H1 (cell line): ENCODE results near the gene TNS3. TPM values are rescaled to one million over a fixed set of nuclear protein-coding genes. Genes with fewer than 3 reads are reported as not detected.

Experiments used
- CTCF ChIA-PET: fragments of 300-600 bp; sonication (Branson Sonifier 250); formaldehyde crosslinking; loops from one replicate; lab custom pipeline; 2021; ENCODE audit not compliant: partially characterized antibody; lab: Charles Lee
- POLR2A ChIA-PET: fragments of 300-600 bp; sonication (Branson Sonifier 250); formaldehyde crosslinking; loops from one replicate; lab custom pipeline; 2021; ENCODE audit warnings: inconsistent platforms; ENCODE audit not compliant: partially characterized antibody; lab: Charles Lee
- DNase-seq, 2 experiments: peaks; one replicate each; pipeline versions ENCODE4 v3.0.0 to v3.0.0-alpha.2; 2010 to 2022; ENCODE audit warnings: low spot score in 2 of 2, low read depth in 1 of 2, mixed read lengths in 1 of 2
- FAIRE-seq: peaks from 2 replicates; lab custom pipeline; 2011; peaks lifted over from hg19 to GRCh38; lab: Jason Lieb, UNC
- H2AFZ ChIP-seq: 2 replicates; pipeline ENCODE4 v1.8.1; 2012; ENCODE audit warnings: low read length, inconsistent platforms
- H2AK5ac ChIP-seq: 2 replicates; pipeline ENCODE4 v1.6.1; 2013; ENCODE audit warnings: low read depth, low read length
- H2BK120ac ChIP-seq: replicated peaks from 2 replicates; pipeline ENCODE3; 2013; ENCODE audit warnings: low read depth, low read length, inconsistent platforms
- H2BK12ac ChIP-seq: 2 replicates; pipeline ENCODE4 v1.6.1; 2013; ENCODE audit warnings: low read depth, low read length
- H2BK15ac ChIP-seq: 2 replicates; pipeline ENCODE4 v1.6.1; 2013; ENCODE audit warnings: low read length
- H2BK20ac ChIP-seq: 2 replicates; pipeline ENCODE4 v1.6.1; 2013; ENCODE audit warnings: low read length
- H2BK5ac ChIP-seq: 2 replicates; pipeline ENCODE4 v1.6.1; 2013; ENCODE audit warnings: low read depth, low read length
- H3K14ac ChIP-seq: 2 replicates; pipeline ENCODE4 v1.6.1; 2013; ENCODE audit warnings: inconsistent platforms; ENCODE audit not compliant: insufficient read length
- H3K18ac ChIP-seq: 2 replicates; pipeline ENCODE4 v1.6.1; 2013; ENCODE audit warnings: low read length; ENCODE audit errors: extremely low read depth
- H3K23ac ChIP-seq: 2 replicates; pipeline ENCODE4 v1.6.1; 2013; ENCODE audit warnings: inconsistent platforms; ENCODE audit not compliant: insufficient read length
- H3K23me2 ChIP-seq: 2 replicates; pipeline ENCODE4 v1.6.1; 2013; ENCODE audit warnings: low read depth, low read length
- H3K27ac ChIP-seq: 2 replicates; pipeline ENCODE4 v1.6.1; 2011; ENCODE audit warnings: low read depth, low read length, inconsistent platforms
- H3K27me3 ChIP-seq, 4 experiments: replicated peaks in 1 of 4; 1 replicate in 1 of 4; 2 replicates in 3 of 4; pipeline versions ENCODE4 v1.6.1 to v1.8.1; 2011 to 2013; ENCODE audit warnings: low read length in 3 of 4, mild to moderate bottlenecking in 3 of 4, inconsistent platforms in 2 of 4, mixed read lengths in 2 of 4, moderate library complexity in 1 of 4; ENCODE audit not compliant: control insufficient read depth in 3 of 4, insufficient read depth in 3 of 4; ENCODE audit errors: extremely low read depth in 1 of 4
- H3K36me3 ChIP-seq, 4 experiments: 2 replicates each; pipeline versions ENCODE4 v1.6.1 to v1.8.1; 2011 to 2013; ENCODE audit warnings: mild to moderate bottlenecking in 4 of 4, low read length in 3 of 4, moderate library complexity in 2 of 4, control low read depth in 1 of 4, inconsistent platforms in 1 of 4; ENCODE audit not compliant: insufficient read depth in 4 of 4, control insufficient read depth in 2 of 4
- H3K4ac ChIP-seq: replicated peaks from 2 replicates; pipeline ENCODE3; 2013; ENCODE audit warnings: low read length, low read depth, mixed read lengths, inconsistent platforms; ENCODE audit not compliant: insufficient read length
- H3K4me1 ChIP-seq, 4 experiments: replicated peaks in 1 of 4; 1 replicate in 1 of 4; 2 replicates in 3 of 4; pipeline versions ENCODE4 v1.6.1 to v1.8.1; 2011 to 2013; ENCODE audit warnings: low read length in 3 of 4, inconsistent platforms in 2 of 4, mixed read lengths in 1 of 4; ENCODE audit not compliant: insufficient read depth in 4 of 4, control insufficient read depth in 3 of 4
- H3K4me2 ChIP-seq, 2 experiments: 2 replicates each; pipeline versions ENCODE4 v1.6.1 to v1.8.1; 2011 to 2013; ENCODE audit warnings: low read depth in 2 of 2, low read length in 2 of 2, control low read depth in 1 of 2, inconsistent platforms in 1 of 2, mild to moderate bottlenecking in 1 of 2; ENCODE audit not compliant: insufficient read depth in 1 of 2
- H3K4me3 ChIP-seq, 4 experiments: fragments of 200-600, 300-600 bp in 1 of 4; sonication (generic), shearing (Covaris generic), sonication (Bioruptor Twin) in 1 of 4; 2 replicates each; pipeline versions ENCODE4 v1.5.1 to v1.8.1; 2011 to 2016; ENCODE audit warnings: low read length in 4 of 4, low read depth in 3 of 4, control low read depth in 2 of 4, inconsistent platforms in 2 of 4, mild to moderate bottlenecking in 2 of 4, mixed read lengths in 1 of 4, moderate library complexity in 1 of 4; ENCODE audit not compliant: insufficient read depth in 2 of 4; ENCODE audit errors: extremely low read depth in 1 of 4
- H3K56ac ChIP-seq: replicated peaks from 2 replicates; pipeline ENCODE3; 2013; ENCODE audit warnings: low read depth, mild to moderate bottlenecking, mixed read lengths, low read length, inconsistent platforms; ENCODE audit not compliant: insufficient read length
- H3K79me1 ChIP-seq: 2 replicates; pipeline ENCODE4 v1.6.1; 2013; ENCODE audit warnings: low read depth, low read length, control low read depth
- H3K79me2 ChIP-seq, 2 experiments: 2 replicates each; pipeline versions ENCODE4 v1.6.1 to v1.8.1; 2012 to 2013; ENCODE audit warnings: low read length in 2 of 2, mild to moderate bottlenecking in 2 of 2, inconsistent platforms in 1 of 2; ENCODE audit not compliant: insufficient read depth in 2 of 2, control insufficient read depth in 1 of 2
- H3K9ac ChIP-seq, 4 experiments: replicated peaks in 1 of 4; 1 replicate in 1 of 4; 2 replicates in 3 of 4; pipeline versions ENCODE4 v1.6.1 to v1.8.1; 2011 to 2013; ENCODE audit warnings: low read depth in 3 of 4, low read length in 3 of 4, control low read depth in 2 of 4, mild to moderate bottlenecking in 2 of 4, moderate library complexity in 2 of 4, inconsistent platforms in 1 of 4; ENCODE audit errors: extremely low read depth in 1 of 4
- H3K9me3 ChIP-seq, 2 experiments: 2 replicates each; pipeline versions ENCODE4 v1.6.1 to v1.8.1; 2012 to 2013; ENCODE audit warnings: mild to moderate bottlenecking in 2 of 2, moderate library complexity in 2 of 2, control low read depth in 1 of 2, inconsistent platforms in 1 of 2, low read depth in 1 of 2, low read length in 1 of 2, mixed read lengths in 1 of 2; ENCODE audit not compliant: insufficient read depth in 2 of 2
- H4K20me1 ChIP-seq, 2 experiments: replicated peaks in 1 of 2; 2 replicates each; pipeline versions ENCODE3 to v1.8.1; 2011 to 2013; ENCODE audit warnings: inconsistent platforms in 2 of 2, low read length in 2 of 2, mild to moderate bottlenecking in 1 of 2; ENCODE audit not compliant: insufficient read depth in 2 of 2, control insufficient read depth in 1 of 2
- H4K5ac ChIP-seq: 2 replicates; pipeline ENCODE4 v1.6.1; 2013; ENCODE audit warnings: low read length, low read depth, mixed read lengths, inconsistent platforms; ENCODE audit not compliant: insufficient read length
- H4K8ac ChIP-seq: 2 replicates; pipeline ENCODE4 v1.8.0; 2013; ENCODE audit warnings: mild to moderate bottlenecking, moderate library complexity, low read length, inconsistent platforms; ENCODE audit not compliant: insufficient read depth; ENCODE audit errors: extremely low read depth
- H4K91ac ChIP-seq: replicated peaks from 2 replicates; pipeline ENCODE3; 2013; ENCODE audit warnings: low read length, mixed read lengths, inconsistent platforms; ENCODE audit not compliant: insufficient read length
- ATF2 ChIP-seq: IDR thresholded peaks from 2 replicates; pipeline ENCODE4 v1.6.1; 2012; ENCODE audit warnings: low read length, inconsistent platforms
- BACH1 ChIP-seq: IDR thresholded peaks from 2 replicates; pipeline ENCODE4 v1.6.1; 2012; ENCODE audit warnings: low read length, improper control_type of control experiment
- CREB1 ChIP-seq: IDR thresholded peaks from 2 replicates; pipeline ENCODE4 v1.6.1; 2012; ENCODE audit warnings: inconsistent platforms
- NRF1 ChIP-seq: IDR thresholded peaks from 2 replicates; pipeline ENCODE4 v1.6.1; 2011; ENCODE audit warnings: mild to moderate bottlenecking, low read depth, low read length, improper control_type of control experiment
- PHF8 ChIP-seq: fragments of 200-600 bp; sonication (generic); conservative IDR thresholded peaks from 2 replicates; pipeline ENCODE4 v1.7.1; 2012; ENCODE audit warnings: low read depth, mild to moderate bottlenecking, inconsistent platforms, low read length, moderate library complexity
- RNF2 ChIP-seq: fragments of 200-900, 300-1000 bp; sonication (generic); IDR thresholded peaks from 2 replicates; pipeline ENCODE4 v1.7.1; 2016; ENCODE audit warnings: borderline replicate concordance, low read depth, mild to moderate bottlenecking, antibody characterized with exemption, low read length; ENCODE audit not compliant: poor library complexity, severe bottlenecking; ENCODE audit errors: missing control alignments
- SIX5 ChIP-seq: IDR thresholded peaks from 2 replicates; pipeline ENCODE4 v1.6.1; 2011; ENCODE audit warnings: mild to moderate bottlenecking, low read depth, low read length
- TBP ChIP-seq: IDR thresholded peaks from 2 replicates; pipeline ENCODE4 v1.6.1; 2011; ENCODE audit warnings: low read depth, low read length, improper control_type of control experiment
- ZNF274 ChIP-seq: IDR thresholded peaks from 2 replicates; pipeline ENCODE4 v1.7.0; 2012; ENCODE audit warnings: low read length, borderline replicate concordance; ENCODE audit errors: extremely low read depth
- whole genome bisulfite sequencing, 2 experiments: shearing (Covaris generic) in 1 of 2; methylation state at CpG; one replicate each; pipeline versions ENCODE4 v1.1.6 to v1.1.7; 2013 to 2015; ENCODE audit warnings: low lambda C conversion rate in 2 of 2, mixed read lengths in 2 of 2, inconsistent platforms in 1 of 2, low coverage in 1 of 2, missing lambda C conversion rate in 1 of 2; ENCODE audit not compliant: insufficient replicate concordance in 2 of 2, insufficient coverage in 1 of 2, insufficient read length in 1 of 2; ENCODE audit errors: extremely low coverage in 1 of 2, missing lambda C conversion rate in 1 of 2; 5-methylcytosine and 5-hydroxymethylcytosine counted together
- polyA plus RNA-seq, 7 experiments: library from polyadenylated mRNA; depleted of rRNA in 3 of 7; stranded (reverse) in 5 of 7; unstranded in 2 of 7; fragments of >200 nt in 5 of 7; fragments of 200-250 nt in 2 of 7; gene quantifications; 1 replicate in 5 of 7; 2 replicates in 1 of 7; 4 replicates in 1 of 7; pipeline versions ENCODE4 v1.2.1 to v1.2.3, GENCODE V29; 2011 to 2013; ENCODE audit warnings: missing spikeins in 2 of 7, mixed read lengths in 2 of 7
- total RNA-seq: library from RNA; stranded (reverse); fragmentation: NEBNext Ultra II Directional; extraction: Animal tissue kit (Norgen Biotek cat#: 25700); gene quantifications from 2 replicates; pipeline ENCODE4 v1.2.1, GENCODE V29; 2021

Gene TNS3
- total and polyA plus RNA-seq, 2 of the 8 experiments (the other 6 are each of a cell fraction or from before 2014, with no cell fraction given): 11.9 to 24.2 TPM

- POLR2A ChIA-PET: no interaction called here
Observed at GRCh38 chr7:47362984-47363383, 218.9 kb downstream of the TNS3 start.

More at GRCh38 chr7:47362984-47363383, 218.9 kb downstream of the TNS3 start:
- H3K4me1 ChIP-seq: no peaks in the 10 kb centered on the region
- peaks cover 0 to 3% (median 0%) of the 10 kb centered on the region in 4 experiments; a peak in 2 of 8 replicates for H3K36me3 ChIP-seq
- H4K8ac ChIP-seq: no peak overlapping the region
- H2BK5ac ChIP-seq: no peak overlapping the region
- no peak overlapping the region for H3K18ac ChIP-seq
- CTCF ChIA-PET: no interaction called here
- H3K23ac ChIP-seq: no peak overlapping the region
- H2AK5ac ChIP-seq: no peak overlapping the region; the same call in 1 of the 2 replicates
- H3K27ac ChIP-seq: no peak overlapping the region
- no peak overlapping the region for H2BK12ac ChIP-seq
- no peak overlapping the region for H2AFZ ChIP-seq
- 58% methylated on average over 1 of the region's 1 CpG; no CpG with 5 or more reads in 1 of the 2 experiments for WGBS, 2 experiments
- no peak for TF ChIP-seq BACH1
- TF ChIP-seq ATF2: no peak
- TF ChIP-seq ZNF274: no peak
- TF ChIP-seq SIX5: no peak
- no peak for TF ChIP-seq PHF8
- no peak for TF ChIP-seq TBP
- no peak for TF ChIP-seq CREB1
- TF ChIP-seq NRF1: no peak
- TF ChIP-seq RNF2: no peak
- no peak overlapping the region for H2BK120ac ChIP-seq
- FAIRE-seq (no peak), DNase-seq (no peak)
- peaks cover 0 to 7% of the 10 kb centered on the region in 2 experiments for H4K20me1 ChIP-seq
- no peak overlapping the region for H3K4ac ChIP-seq
- no peaks in the 10 kb centered on the region for H3K27me3 ChIP-seq
- peaks cover 0 to 5% of the 10 kb centered on the region in 2 experiments; a peak in 1 of 4 replicates for H3K9me3 ChIP-seq
- H4K91ac ChIP-seq: no peak overlapping the region
- H3K4me3 ChIP-seq: no peak overlapping the region
- H3K79me1 ChIP-seq: 0 out of 2 replicates have a peak, but pooled peaks cover 6% of the 10 kb centered on the region
- H3K23me2 ChIP-seq: peaks cover 7% of the 10 kb centered on the region; the same call in 1 of the 2 replicates
- no peak overlapping the region for H3K4me2 ChIP-seq
- H3K9ac ChIP-seq: no peak overlapping the region
- no peak overlapping the region for H2BK15ac ChIP-seq
- H3K56ac ChIP-seq: no peak overlapping the region
- H3K79me2 ChIP-seq: peaks cover 4 to 7% of the 10 kb centered on the region in 2 experiments
- H2BK20ac ChIP-seq: no peak overlapping the region
- no peak overlapping the region for H3K14ac ChIP-seq
- no peak overlapping the region for H4K5ac ChIP-seq
